ENCODE results near the gene XRCC1.
"Not testable (repeated sequence)": the region's sequence is repeated elsewhere in the genome, so short reads cannot be mapped to it uniquely, and the experiment has no call there.

XRCC1 gene

DNA sequence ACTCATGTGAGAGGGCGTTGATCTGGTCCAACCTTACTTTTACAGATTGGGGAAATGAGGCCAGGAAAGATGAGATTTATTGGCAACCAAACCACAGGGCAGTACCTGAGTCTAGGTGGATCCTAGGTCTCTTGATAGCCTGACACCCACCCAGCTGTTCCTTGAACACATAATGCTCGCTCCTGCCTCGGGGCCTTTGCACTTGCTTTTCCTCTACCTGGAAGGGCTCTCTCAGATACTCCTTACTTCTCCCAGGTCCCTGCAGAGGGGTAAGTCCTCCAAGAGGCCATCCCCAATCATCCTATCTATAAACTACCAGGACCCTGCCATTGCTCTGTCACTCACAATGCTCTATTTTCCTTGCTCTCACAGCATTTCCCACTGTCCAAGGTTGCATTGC is 34.9 kb downstream of the XRCC1 start:
- DNase-seq, result no peak

DNA sequence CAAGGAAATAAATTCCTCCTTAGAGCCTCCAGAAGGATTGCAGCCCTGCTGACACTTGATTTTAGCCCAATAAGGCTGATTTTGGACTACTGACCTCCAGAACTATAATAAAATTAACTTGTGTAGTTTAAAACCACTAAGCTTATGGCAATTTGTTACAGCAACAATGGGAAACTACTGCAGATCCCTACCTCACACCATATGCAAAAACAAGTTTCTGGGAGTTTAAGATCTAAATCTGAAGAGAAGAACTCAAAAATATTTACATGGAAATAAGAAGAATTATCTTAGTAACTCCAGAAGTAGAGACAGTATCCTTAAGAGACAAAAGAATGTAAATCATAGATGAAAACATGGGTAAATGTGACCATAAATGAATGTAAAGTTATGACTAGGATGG is 36.4 kb downstream of the XRCC1 start:
- DNase-seq, result no peak

DNA sequence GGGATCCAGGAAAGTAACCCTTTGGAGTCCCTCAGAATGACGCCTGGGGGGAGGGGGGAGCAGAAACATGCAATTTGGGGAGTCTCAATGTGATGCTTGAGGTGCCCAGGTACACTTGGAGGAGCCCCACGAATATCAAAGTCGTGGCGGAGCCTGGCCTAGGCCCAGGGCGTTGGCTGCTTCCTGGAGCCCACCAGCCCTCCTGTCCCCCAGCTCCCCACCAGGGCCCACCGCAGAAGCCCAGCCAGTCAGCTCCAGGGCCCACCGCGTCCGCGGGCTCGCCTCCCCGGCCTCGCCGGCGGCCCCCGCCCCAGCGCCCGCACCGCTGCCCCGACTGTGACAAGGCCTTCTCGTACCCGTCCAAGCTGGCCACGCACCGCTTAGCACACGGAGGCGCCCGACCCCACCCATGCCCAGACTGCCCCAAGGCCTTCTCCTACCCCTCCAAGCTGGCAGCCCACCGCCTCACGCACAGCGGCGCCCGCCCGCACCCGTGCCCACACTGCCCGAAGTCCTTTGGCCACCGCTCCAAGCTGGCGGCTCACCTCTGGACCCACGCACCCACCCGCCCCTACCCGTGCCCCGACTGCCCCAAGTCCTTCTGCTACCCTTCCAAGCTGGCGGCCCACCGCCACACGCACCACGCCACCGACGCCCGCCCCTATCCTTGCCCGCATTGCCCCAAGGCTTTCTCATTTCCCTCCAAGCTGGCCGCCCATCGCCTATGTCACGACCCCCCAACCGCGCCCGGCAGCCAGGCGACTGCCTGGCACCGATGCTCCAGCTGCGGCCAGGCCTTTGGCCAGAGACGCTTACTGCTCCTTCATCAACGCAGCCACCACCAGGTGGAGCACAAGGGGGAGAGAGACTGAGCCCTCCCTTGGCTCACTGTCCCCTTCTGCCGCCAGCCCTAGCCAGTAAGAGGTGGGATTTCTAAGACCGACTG is 40.2 kb downstream of the XRCC1 start:
- DNase-seq, result peak; percentile 36 to 41

DNA sequence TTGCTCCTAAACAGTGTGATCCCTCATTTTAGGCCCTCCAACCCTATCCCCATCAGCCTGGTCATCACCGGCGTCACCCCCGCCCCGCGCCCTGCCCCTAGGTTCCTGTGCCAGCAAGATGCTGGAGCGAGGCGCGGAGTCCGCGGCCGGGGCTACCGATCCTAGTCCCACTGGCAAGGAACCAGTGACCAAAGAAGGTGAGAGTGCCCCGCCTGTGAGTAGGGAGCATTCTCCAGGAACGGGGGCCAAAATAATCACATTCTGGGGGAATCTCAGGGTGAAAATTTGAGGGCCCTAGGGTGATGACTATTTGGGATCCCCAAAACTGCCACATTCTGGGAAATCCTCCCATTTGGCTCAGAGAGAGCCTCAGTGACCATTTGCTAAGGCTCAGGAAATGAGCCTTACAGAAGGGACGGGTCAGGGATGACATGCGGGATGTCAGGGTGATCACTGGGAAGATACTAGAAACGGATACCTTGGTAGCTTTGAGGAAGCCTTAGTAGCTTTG is 41.0 kb downstream of the XRCC1 start:
- no peak for DNase-seq

DNA sequence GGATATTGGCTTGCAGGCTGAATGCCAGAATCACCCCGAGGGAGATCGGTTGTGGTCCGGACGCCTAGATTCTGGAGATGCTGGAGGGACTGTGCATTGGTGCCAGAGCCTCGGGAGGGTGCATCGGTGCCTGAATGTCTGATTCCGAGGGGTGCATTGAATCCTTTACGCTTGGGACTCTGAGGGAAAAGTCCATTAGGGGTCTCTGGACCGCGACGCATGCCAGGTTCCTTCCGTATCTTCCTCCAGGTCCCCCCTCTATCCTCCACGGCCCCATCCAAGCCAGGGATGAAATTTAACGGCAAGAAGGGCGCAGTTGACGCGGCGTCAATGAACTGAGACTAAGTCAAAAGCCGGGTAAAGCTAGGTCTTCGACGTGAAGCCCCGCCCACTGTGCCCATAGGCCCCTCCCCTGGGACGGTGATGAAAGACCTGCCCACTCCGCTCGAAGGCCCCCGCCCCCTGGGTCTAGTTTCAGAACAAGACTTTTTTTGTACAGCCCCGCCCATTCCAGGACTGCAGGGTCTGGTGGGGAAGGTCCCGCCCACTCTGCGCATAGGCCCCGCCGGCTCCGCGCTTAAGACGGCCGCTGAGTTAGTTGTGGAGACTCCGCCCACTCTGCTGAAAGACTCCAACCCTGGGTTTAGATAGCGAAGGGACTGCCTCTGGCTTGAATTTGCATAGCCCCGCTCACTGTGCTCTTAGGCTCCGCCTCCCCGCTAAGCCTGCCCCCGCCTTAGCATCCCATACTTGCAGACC is 41.6 kb downstream of the XRCC1 start:
- peak; percentile 95 to 96 for DNase-seq

DNA sequence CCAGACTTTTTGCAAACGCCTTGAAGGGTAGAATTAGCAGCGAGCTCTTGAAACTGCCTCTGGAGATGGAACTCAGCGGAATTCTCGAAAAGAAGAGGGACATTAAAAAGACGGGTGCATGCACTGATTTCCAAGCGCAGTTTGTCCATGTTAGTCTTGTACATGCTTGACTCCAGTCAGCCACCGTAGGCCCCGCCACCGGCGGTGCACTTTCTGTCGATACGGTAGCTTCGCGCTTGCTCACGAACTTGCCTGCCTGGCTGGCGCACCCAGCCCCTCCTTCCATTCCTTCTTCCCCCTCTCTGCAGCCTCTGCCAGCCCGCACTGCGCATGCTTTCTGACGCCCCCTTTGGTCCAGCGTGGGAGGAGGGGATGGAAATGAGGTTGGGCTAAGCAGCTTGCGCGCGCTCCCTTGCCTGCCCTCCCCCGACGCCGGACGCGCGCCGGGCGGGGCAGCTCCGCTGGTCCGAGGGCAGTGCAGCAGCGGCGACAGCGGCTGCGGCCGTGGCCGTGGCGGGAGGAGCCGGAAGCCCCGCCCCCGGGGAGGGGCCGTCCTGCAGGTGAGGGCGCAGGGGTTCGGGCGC is 42.3 kb downstream of the XRCC1 start, which contains the start of gene ZNF575:
Gene ZNF575, plus strand, starts transcription at position 227 of the 584 bp plus-strand sequence. CDS start 1,235 bp downstream, outside the sequence.
- peak; percentile 83 to 86 for DNase-seq

DNA sequence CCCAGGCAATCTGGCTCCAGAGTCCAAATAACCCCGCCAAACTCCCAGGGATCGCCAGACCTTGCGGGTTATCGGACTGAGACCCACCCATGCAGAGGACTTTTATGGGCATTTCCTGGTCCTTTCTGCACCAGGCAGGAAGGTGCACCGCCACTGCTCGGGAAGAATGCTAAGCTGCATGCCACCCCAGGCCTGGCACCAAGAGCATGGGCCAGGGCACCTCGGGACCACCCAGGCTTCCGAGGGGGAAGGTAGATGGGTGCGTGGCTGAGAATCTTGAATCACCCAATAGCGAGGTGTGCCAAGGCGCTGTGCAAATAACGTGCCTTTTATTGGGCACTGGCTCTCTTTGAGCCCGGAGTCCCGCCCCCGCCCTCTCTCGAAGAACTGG is 42.8 kb downstream of the XRCC1 start:
- no peak for DNase-seq

DNA sequence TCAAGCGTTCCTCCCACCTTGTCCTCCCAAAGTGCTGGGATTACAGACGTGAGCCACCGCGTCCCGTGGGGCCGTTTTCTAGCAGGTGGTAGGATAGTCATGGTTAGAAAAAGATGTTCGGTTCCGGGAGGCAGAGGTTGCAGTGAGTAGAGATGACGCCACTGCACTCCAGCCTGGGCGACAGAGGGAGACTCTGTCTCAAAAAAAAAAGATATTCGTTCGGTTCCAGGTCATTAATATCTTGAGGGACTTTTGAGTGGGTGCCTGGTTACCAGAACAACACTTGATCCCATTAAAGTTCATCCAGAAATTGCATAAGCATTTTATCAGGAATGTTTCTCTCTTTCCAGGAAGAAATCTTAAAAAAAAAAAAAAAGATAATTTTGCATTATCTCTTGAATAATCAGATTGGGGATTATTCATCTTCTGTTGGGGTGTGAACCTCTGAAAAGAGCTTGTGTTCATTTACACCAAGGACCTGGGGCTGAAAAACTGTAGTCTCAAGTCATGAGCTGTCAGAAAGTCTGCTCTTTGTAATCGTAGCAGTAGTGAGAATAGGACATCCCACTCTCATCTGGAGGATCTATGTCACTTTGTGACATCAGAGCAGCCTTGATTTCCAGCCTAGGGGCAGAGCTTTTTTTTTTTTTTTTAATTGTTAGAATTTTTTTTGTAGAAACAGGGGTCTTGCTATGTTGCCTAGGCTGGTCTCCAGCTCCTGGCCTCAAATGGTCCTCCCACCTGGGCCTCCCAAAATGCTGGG is 47.3 kb downstream of the XRCC1 start:
- no peak for DNase-seq

DNA sequence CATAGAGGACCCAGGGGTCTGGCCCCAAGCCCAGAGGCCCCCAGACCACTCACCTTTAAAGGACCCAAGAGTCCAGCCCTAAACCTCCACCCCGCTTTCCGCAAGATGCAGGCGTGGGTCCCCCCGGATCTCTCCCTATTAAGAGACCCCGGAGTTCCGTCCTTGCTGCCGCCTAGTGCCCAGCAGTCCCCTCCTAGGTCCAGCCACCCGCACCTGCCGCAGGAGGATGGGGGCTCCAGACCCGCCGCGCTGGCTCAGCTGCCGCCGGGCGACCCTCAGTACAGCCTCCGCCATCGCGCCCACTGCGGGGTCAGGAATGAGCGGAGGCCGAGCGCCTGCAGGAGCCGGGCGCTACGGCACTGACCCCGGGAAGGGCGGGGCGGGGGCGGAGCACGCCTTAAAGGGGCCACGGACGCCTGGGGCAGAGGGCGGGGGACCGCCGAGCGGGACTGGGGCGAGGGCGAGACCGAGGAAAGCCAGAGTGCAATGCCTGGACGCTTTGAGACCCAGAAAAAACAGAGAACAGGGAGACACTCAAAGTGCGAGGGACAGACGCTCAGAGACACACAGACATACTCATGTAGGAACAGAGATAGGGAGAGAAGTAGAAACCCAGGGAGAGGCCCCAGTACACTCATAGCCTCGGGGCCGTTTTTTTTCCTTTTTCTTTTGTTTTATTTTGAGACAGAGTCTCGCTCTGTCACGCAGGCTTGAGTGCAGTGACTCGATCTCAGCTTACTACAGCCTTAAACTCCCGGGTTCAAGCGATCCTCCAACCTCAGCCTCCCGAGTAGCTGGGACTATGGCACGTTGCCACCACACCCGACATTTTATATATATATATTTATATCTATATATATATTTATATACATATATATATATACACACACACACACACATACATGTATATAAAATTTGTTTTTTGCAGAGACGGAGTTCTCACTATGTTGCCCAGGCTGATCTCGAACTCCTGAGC is 48.2 kb downstream of the XRCC1 start, which contains the start of gene ETHE1:
Gene ETHE1, minus strand, starts transcription at position 318 of the 976 bp plus-strand sequence. Its CDS starts 24 bp downstream, at position 294.
- DNase-seq, result peak; percentile 63 to 69

DNA sequence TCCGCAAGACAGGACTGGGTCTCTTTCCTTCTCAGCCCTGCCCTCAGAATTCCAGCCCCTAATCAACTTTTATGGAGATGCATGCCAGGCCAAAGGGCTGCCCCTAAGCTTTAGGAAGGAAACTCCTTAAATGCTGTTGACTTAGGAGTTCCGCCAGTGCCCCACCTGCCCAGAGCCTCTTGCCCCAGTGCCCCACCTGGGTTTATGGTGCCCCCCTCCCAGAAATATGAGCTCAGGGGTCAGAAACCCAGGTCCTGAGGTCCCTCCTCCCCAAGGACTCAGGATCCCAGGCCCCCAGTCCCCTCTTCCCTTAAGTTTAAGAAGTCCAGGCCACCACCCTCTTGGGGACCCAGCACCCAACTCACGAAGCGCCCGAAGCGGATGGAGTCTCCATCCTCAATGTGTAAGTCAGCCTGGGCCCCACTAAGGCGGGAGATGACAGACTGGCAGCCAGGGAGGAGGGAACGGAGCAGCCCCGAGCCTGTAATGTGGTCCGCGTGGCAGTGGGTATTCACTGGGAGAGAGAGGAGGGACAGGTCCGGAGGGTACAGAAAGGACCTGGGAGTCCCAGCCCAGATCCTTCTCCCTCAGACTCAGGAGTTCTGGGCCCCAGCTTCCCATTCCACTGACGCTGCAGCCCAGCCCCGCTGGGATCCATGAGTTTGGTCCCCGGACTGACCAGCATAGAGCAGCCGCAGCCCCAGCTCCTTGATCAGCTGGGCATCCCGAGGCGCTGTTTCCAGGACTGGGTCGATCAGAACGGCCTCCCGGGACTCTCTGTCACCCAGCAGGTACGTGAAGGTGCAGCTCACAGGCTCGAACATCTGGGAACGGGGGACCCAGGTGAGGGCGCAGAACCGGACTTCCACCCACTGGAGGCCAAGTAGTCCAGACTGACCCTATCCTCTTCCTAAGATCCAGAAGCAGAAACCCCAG is 49.2 kb downstream of the XRCC1 start:
- DNase-seq, result peak in 1 of 2 donors; percentile 6

DNA sequence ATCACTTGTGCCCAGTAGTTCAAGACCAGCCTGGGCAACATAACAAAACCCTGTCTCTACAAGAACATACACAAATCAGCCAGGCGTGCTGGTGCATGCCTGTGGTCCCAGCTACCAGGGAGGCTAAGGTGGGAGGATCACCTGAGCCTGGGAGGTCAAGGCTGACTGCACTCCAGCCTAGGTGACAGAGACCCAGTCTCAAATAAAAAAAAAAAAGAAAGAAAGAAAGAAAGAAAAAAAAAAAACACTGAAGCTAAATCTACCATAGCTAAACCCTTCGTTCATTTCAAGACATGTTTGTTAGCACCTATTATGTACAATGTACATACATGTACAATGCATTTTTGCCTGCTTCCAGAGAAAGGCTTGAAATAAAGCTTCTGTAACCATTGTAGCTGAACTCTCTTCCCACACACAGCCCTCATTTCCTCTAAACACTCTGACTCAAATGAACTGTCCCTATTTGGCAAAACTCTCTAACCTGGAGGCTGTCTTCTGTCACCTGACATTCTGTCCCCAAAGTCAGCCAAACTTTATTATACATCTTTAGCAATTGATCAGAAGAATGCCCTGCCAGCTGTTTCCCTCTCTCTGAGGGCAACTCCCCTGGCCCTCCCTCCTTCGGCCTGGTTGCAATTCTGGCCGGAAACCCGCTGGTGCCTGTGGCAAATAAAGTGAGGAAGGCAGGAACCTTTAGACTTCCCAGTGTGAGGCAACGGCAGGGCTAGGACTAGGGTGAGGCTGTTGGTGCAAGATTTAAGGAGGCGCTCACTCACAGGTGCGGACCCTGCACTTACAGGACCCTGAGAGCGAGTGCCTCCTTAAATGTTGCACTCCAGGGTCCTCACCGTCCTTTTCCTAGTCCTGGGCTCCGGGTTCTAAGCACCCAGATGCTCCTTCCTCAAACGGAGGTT is 50.1 kb downstream of the XRCC1 start:
- DNase-seq, result peak; percentile 35 to 47

DNA sequence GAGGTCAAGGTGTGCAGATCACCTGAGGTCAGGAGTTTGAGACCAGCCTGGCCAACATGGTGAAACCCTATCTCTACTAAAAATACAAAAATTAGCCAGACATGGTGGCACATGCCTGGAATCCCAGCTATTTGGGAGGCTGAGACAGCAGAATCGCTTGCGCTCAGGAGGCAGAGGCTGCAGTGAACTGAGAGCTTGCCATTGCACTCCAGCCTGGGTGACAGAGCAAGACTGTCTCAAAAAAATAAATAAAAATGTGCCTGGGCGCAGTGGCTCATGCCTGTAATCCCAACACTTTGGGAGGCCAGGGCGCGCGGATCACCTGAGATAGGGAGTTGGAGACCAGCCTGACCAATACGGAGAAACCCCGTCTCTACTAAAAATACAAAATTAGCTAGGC is 51.6 kb downstream of the XRCC1 start:
- not testable (repeated sequence) for DNase-seq

DNA sequence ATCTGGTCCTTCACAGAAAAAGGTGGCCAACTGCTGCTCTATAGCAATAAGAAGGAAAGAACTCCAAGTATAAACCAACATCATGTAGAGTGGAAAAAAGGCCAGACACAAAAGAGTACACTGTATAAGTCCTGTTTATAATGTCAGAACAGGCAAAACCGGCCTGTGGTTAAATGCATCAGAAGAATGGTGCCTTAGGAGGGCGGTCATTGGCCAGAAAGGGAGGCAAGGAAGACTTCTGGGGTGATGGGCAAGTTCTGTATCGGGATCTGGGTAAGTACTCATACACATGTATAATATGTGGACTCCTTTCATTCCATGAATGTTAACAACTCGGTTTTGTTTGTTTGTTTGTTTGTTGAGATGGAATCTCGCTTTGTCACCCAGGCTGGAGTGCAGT is 52.4 kb downstream of the XRCC1 start:
- no peak for DNase-seq

DNA sequence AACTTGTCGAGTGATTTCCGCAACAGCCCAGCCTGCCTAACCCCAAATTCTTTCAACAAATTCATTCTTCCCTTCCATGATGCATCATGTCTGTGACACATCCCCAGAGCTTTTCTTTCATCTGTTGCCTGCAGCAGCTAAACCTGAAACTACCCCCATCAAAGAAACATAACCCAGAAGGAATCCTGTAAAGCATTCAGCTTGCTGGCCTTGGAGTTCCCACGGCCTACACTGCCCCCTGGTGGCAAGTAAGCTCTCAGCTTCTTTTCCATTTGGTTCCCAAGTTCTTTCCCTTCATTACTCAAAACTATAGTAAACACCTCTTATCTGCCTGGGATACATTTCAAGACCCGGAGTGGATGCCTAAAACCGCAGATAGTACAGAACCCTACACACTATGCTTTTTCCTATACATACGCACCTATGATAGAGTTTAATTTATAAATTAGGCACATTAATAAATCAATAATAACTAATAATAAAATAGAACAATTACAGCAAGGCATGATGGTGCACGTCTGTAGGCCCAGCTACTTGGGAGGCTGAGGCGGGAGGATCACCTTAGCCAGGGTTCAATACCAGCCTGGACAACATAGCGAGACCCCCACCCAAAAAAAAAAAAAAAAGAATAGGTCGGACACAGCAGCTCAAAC is 55.8 kb downstream of the XRCC1 start:
- peak; percentile 76 to 81 for DNase-seq

DNA sequence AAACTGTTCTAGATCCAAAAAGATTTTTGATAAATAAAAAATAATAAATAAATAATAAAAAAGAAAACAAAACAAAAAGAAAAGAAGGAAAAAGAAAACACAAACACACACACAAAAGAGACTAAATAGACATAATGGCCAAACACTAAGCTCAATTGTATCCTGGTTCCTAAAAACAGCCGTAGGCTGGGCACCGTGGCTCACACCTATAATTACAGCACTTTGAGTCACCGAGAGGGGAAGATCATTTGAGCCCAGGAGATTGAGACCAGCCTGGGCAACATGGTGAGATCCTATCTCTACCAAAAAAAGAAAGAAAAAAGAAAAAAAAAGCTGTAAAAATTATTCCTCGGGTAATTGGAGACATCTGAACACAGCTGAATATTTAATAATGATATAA is 57.3 kb downstream of the XRCC1 start:
- DNase-seq, result no peak

DNA sequence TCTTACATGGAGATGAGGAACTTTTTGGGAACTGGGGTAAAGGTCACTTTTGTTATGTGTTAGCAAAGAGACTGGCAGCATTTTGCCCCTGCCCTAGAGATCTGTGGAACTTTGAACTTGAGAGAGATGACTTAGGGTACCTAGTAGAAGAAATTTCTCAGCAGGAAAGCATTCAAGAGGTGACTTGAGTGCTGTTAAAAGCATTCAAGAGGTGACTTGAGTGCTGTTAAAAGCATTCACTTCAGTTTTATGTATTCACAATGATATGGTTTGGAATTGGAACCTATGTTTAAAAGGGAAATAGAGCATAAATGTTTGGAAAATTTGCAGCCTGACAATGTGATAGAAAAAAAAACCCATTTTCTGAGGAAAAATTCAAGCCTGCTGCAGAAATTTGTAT is 62.9 kb downstream of the XRCC1 start:
- not testable (repeated sequence) for DNase-seq

DNA sequence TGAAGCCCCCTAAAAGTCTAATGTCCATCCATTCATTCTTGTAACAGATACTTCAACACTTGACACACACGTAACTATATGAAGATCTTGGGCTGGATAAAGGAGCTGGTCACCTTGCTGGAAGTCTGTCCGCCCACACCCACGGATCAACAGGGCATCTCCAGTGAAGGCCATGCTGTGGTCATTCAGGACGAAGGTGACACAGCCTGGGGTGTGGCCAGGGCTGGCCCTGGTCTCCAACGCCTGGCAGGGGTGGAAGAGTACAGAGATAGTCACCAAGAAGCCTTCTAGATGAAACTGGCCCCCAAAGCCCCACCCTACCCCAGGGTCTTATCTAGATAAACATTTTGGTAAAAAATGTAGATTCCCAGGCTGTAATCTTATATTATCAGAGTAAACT is 64.0 kb downstream of the XRCC1 start:
- DNase-seq, result no peak

DNA sequence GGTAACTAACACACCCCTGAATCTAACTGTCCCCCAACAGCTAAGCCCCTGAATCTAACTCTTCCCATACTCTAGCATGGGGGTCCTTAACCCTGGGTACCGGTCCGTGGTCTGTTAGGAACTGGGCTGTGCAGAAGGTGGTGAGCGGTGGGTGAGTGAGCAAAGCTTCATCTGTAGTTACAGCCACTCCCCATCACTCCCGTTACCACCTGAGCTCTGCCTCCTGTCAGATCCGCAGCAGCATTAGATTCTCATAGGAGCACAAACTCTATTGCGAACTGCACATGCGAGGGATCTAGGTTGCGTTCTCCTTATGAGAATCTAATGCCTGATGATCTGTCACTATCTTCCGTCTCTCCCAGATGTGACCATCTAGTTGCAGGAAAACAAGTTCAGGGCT is 64.6 kb downstream of the XRCC1 start:
- DNase-seq, result no peak
